RWPE2 (cell line): ENCODE data around the gene CASQ2.
A peak's percentile ranks its signal among the peaks of the same experiment; 100 is the strongest.

Experiments
- ATAC-seq: fragments of 200-7000 bp; cut with Tn5 transposase; 3 replicates; pipeline ENCODE4 v1.9.1; 2021; ENCODE audit warnings: low read depth
- DNase-seq: peaks from one replicate; pipeline ENCODE4 v3.0.0-alpha.2; 2020; ENCODE audit warnings: low spot score
- H3K27ac ChIP-seq: fragments of 450-650 bp; 2 replicates; pipeline ENCODE4 v1.5.1; 2017; ENCODE audit warnings: mild to moderate bottlenecking; ENCODE audit not compliant: poor library complexity, severe bottlenecking
- H3K27me3 ChIP-seq: fragments of 250-450 bp; sonication (Bioruptor Pico); 2 replicates; pipeline ENCODE4 v1.5.1; 2021; ENCODE audit warnings: mild to moderate bottlenecking, moderate library complexity; ENCODE audit not compliant: insufficient read depth, poor library complexity, severe bottlenecking
- H3K36me3 ChIP-seq: fragments of 250-450 bp; sonication (Bioruptor Pico); 2 replicates; pipeline ENCODE4 v1.5.1; 2020; ENCODE audit warnings: low read depth, mild to moderate bottlenecking, moderate library complexity
- H3K4me1 ChIP-seq: fragments of 250-450 bp; sonication (Bioruptor Pico); 2 replicates; pipeline ENCODE4 v1.5.1; 2021; ENCODE audit warnings: mild to moderate bottlenecking, moderate library complexity; ENCODE audit not compliant: insufficient read depth, poor library complexity, severe bottlenecking
- H3K4me3 ChIP-seq: fragments of 250-450 bp; sonication (Bioruptor Pico); 2 replicates; pipeline ENCODE4 v1.5.1; 2021; ENCODE audit warnings: mild to moderate bottlenecking, moderate library complexity; ENCODE audit not compliant: severe bottlenecking
- H3K9me3 ChIP-seq: fragments of 250-450 bp; sonication (Bioruptor Pico); 2 replicates; pipeline ENCODE4 v1.5.1; 2021; ENCODE audit warnings: mild to moderate bottlenecking, moderate library complexity; ENCODE audit not compliant: severe bottlenecking
- TF ChIP-seq, protein P1 (sequence below): fragments of 450-650 bp; IDR thresholded peaks from one replicate; pipeline ENCODE4 v1.5.1; 2017; ENCODE audit warnings: mild to moderate bottlenecking, moderate library complexity; ENCODE audit not compliant: poor library complexity, severe bottlenecking

Gene CASQ2

DNA sequence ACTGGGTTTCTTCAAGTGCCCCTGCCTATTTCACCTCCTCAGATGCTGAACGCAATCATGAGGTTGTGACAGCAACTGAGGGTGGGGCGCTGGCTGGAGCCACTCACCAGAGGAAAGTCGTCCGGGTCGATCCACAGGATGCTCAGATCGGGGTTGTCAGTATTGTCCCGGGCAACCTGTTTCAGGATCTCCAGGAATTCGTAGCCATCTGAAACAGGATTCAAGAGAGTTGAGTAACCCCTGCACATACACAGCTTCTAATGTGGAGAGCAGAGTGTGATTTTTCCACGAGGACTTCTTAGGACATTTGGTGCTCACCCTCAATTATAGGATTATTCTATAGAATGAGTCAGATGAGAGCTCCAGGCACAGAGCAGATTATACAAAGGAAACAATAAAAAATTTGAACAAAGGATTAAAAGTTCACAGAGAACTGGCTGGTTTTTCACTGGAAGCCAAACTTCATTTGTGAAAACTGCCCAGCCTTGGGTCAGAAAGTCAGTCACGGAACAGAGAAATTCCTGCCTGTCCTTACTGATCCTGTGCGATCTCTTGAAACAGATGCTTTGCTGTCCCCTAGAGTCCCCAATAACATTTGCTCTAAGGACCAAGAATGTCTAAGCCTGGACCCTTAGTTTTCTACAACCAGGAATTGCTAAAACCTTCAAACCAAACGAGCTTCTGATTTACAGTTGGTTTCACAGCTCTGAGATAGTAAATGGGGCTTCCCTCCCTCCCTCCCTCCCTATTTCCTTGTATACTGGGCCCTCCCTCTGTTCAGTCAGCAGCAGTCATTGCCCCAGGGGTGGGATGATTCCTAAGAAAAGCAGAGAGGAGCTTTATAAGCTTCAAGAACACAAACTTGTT, 63.2 kb downstream of the CASQ2 start:
- H3K27me3 ChIP-seq: no peaks in the 10 kb centered on the region
- no peaks in the 10 kb centered on the region for H3K36me3 ChIP-seq
- DNase-seq (no peak), ATAC-seq (peak; percentile 64)
- TF ChIP-seq, protein P1, sequence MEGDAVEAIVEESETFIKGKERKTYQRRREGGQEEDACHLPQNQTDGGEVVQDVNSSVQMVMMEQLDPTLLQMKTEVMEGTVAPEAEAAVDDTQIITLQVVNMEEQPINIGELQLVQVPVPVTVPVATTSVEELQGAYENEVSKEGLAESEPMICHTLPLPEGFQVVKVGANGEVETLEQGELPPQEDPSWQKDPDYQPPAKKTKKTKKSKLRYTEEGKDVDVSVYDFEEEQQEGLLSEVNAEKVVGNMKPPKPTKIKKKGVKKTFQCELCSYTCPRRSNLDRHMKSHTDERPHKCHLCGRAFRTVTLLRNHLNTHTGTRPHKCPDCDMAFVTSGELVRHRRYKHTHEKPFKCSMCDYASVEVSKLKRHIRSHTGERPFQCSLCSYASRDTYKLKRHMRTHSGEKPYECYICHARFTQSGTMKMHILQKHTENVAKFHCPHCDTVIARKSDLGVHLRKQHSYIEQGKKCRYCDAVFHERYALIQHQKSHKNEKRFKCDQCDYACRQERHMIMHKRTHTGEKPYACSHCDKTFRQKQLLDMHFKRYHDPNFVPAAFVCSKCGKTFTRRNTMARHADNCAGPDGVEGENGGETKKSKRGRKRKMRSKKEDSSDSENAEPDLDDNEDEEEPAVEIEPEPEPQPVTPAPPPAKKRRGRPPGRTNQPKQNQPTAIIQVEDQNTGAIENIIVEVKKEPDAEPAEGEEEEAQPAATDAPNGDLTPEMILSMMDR: peak; percentile 11
- H3K4me1 ChIP-seq: peaks cover 9% of the 10 kb centered on the region
- no peak overlapping the region for H3K4me3 ChIP-seq
- H3K9me3 ChIP-seq: no peaks in the 10 kb centered on the region
- peak overlapping the region; percentile 52 for H3K27ac ChIP-seq

DNA sequence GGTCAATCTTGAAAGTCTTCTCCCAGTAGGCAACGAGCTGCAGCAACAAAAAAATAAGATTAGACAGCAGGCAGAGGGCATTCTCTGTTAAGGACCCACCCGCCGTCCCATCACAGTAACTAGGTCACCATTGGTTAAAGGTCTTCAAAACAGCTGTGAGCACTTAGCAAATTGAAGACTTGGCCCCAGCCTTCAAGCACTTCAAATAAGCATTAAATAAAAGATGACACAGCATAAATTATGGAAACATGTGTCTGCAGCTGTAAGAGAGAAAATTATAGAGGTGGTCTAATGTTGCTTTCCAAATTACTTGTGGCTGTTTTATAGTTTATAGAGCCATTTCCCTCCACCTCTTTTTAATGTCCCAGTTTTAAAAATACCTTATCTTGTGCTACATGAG, 65.6 kb downstream of the CASQ2 start:
- ATAC-seq (no peak), DNase-seq (no peak)
- no peaks in the 10 kb centered on the region for H3K27me3 ChIP-seq
- H3K9me3 ChIP-seq: no peaks in the 10 kb centered on the region
- no peak overlapping the region for H3K4me3 ChIP-seq
- TF ChIP-seq, protein P1: no peak
- H3K4me1 ChIP-seq: peaks cover 9% of the 10 kb centered on the region
- no peak overlapping the region for H3K27ac ChIP-seq
- H3K36me3 ChIP-seq: no peaks in the 10 kb centered on the region

DNA sequence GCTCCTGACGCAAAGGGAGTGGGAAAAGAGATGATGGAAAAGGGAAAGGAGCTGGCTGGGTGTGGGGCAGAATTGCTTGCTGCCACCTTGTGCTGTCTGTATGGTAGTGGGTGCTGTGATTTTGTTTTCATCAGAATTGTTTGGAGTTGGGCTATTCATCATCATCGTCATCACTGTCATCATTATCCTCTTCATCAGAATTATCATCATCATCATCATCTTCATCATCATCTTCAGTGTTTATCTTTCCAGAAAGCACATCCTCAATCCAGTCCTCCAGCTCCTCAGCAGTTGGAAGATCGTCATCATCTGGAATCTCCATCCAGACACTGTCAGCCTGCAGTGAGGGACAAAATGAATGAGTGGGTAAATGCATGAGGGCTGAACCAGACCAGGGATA, 67.4 kb downstream of the CASQ2 start:
- TF ChIP-seq, protein P1: no peak
- Histone ChIP-seq H3K36me3 (no peaks in the 10 kb centered on the region), H3K27me3 (no peaks in the 10 kb centered on the region), H3K4me3 (no peak overlapping the region), H3K9me3 (no peaks in the 10 kb centered on the region), H3K27ac (no peak overlapping the region), H3K4me1 (peaks cover 9% of the 10 kb centered on the region)
- no peak for ATAC-seq
- no peak for DNase-seq

- no peak for ATAC-seq
- Histone ChIP-seq H3K4me3 (no peak overlapping the region), H3K4me1 (no peaks in the 10 kb centered on the region), H3K9me3 (no peaks in the 10 kb centered on the region), H3K27ac (no peak overlapping the region), H3K36me3 (0 out of 2 replicates have a peak, but pooled peaks cover 3% of the 10 kb centered on the region), H3K27me3 (no peaks in the 10 kb centered on the region)
- TF ChIP-seq, protein P1: no peak
- DNase-seq: no peak
Measured at GRCh38 chr1:115697619-115698018, 70.9 kb downstream of the CASQ2 start.

DNA sequence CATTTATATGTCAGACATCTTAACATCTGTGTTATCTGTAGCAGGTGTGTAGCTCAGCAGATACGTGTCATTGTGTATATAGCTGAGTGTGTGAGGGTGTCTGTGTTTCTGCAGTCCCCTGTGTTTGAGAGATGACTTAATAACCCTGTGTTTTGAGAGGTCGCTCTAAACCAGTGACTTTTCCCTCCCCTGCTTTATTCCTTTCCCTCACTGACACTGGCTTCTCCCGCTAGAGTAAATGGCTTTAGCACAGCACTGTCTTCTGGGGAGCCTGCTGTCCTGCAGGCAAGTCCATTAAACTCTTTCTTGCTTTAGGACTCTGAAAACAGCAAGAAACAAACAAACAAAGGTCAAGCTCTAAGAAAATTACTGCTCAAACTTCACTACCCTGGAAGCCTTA, 73.7 kb downstream of the CASQ2 start:
- Histone ChIP-seq H3K4me3 (no peak overlapping the region), H3K9me3 (no peaks in the 10 kb centered on the region), H3K36me3 (peaks cover 14% of the 10 kb centered on the region; the same call in 1 of the 2 replicates), H3K4me1 (no peaks in the 10 kb centered on the region), H3K27ac (no peak overlapping the region), H3K27me3 (no peaks in the 10 kb centered on the region)
- TF ChIP-seq, protein P1: no peak
- ATAC-seq (no peak), DNase-seq (no peak)
